HG03135 (cell line): ENCODE results near the gene CDHR3.
"Not testable (repeated sequence)": the region's sequence is repeated elsewhere in the genome, so short reads cannot be mapped to it uniquely, and the experiment has no call there.

Experiments used
- ATAC-seq: cut with Tn5 transposase; IDR thresholded peaks from one replicate; pipeline ENCODE4 v1.9.1; 2021; ENCODE audit warnings: mild to moderate bottlenecking, moderate library complexity; ENCODE audit not compliant: unreplicated experiment

Gene CDHR3

DNA sequence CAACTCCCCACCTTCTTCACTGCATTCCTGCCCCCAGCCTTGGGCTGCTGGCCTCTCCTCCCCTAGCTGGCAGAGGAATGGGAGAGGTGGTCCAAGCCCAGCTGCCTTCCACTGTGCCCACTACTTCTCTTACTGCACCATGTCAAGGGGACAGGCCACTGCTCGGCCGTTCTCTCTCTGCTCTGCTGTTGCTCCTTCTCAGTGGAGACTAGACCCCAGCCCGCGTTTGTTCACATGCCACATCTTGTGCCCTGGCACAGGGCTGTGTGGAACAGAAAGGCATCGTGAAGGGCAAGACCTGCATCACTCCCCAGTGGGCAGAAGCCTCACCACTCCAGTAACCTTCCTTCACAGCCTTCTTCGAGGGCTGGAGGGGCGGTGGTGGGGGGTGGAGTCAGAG, 711 bp upstream of the CDHR3 start:
- ATAC-seq, result no peak

DNA sequence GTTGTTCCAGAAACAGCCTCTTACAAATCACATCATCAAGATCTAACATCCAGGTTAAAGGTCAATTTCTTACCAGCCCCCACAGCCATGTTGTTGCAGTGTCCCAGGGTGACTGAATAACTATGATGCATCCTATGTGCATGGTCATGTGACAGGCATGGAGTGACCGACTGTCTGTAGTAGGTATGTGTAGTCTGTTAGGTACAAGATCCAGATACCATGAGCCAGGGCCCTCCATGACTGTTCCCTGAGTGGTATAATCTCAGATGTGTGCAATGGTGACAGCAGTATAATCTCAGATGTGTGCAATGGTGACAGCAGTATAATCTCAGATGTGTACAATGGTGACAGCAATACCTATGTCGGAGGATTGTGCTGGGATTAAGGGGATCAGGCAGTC, 8.8 kb downstream of the CDHR3 start:
- no peak for ATAC-seq

DNA sequence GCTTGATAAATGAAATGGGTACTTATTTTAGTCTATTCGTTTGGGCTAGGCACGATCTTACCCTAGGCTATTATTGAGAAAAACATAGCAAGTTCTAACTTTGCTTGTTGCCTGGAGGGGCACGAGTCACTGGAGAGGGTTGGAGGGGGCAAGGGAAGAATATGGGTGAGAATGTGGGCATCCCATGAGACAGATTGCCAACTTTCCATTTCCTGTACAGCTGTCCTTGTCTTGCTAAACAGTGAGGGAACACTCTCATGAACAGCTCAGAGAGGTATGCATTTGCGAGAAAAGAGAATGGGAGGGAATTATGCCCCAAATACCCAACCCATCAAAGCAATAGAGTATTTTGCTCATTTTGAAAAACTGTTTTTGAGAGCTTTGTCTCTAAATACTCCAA, 9.2 kb downstream of the CDHR3 start:
- ATAC-seq, result no peak

DNA sequence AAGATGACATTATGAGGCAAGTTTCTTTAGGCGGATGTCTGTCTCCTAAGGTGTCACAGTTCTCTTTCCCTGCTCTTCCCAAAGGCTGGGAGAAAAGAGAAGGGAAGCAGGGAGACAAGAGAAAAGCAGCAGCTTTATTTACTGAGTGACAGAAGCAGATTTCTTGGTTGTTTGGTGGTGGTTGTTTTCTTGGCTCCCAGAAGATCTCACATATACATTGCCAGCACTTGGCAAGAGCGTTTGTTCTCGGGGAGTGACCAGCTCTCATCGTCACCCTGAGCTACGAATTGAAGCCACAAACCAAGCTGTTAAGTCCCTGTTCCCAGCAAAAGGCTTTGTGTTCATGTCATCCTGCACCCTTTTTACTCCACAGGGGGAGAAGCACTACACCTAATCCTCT, 11.4 kb downstream of the CDHR3 start:
- ATAC-seq, result no peak

DNA sequence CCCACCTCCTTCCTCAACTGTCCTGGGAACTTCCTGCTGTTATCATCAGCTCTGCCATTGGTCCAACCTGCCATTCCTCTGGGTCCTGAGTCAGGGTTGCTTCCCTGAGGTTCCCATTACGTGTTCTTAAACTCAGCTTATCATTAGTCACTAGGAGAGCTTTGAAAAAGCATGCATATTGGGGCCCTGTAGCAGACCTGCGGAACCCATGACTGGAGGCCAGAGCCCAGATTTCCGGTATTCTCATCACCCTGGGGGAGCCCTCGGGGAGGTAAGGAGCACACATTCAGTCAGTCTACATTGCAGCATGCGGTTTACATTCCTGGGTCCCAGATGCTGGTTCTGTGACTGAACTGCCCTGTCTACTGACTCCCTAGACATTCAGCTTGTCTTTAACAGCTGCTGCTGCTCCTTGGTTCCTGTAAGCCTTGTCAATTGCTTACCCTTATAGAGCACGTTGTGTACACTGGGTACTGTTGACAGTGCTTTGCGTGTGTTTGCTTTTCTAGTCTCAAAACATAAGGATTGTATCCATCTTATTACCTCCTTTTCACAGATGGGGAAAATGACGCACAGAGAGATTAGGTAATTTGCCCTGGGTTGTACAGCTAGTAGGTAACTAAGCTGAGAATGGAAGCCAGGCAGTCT, 12.8 kb downstream of the CDHR3 start:
- no peak for ATAC-seq

DNA sequence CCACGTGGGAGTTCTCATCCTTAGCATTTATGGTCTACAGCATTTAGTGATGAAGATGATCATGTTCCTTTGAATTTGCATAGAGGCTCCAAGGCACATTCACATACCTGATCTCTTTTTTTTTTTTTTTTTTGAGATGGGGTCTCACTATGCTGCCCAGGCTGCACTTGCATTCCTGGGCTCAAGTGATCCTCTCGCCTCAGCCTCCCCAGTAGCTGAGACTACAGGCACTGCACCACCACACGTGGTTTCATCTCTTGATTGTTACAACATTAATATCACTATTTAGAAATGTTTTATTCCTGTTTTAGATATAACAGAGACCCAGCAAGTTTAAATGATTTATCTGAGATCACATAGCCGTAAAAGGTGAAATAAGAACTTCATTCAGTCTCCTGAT, 13.8 kb downstream of the CDHR3 start:
- no peak for ATAC-seq

DNA sequence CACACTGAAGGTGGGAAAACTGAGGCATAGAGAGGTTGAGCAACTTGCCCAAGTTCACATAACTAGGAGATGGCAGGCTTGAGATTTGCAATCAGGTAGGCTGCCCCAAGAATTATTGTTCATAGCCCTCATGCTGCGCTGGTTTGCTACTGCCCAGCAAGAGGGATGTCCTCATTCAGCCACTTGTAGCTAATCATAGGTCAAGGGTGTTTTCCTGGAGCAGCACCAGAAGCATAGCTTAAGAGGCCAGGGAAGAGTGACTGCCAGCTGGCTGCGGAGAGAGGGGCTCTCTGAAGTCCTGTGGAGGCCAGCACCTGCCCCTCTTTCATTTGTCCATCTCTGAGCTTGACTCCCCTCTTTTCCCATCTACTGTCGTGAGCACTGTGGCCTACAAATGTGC, 15.0 kb downstream of the CDHR3 start:
- no peak for ATAC-seq

DNA sequence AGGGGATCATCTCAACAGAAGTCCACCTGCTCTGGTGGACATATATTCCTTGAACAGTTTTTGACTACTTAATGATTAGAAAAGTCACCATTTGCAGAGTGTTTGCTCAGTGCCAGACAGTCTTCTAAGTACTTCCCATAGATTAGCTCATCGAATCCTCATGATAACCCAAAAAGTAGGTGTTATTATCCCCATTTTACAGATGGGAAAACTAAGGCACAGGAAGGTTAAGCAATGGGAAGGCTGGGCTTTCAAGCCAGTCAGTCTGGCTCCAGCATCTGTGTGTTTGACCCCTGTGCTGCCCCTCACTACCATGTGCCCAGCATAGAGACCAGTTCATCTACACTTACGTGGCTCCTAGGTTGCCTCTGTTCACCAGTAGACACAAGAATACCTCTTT, 15.9 kb downstream of the CDHR3 start:
- no peak for ATAC-seq

DNA sequence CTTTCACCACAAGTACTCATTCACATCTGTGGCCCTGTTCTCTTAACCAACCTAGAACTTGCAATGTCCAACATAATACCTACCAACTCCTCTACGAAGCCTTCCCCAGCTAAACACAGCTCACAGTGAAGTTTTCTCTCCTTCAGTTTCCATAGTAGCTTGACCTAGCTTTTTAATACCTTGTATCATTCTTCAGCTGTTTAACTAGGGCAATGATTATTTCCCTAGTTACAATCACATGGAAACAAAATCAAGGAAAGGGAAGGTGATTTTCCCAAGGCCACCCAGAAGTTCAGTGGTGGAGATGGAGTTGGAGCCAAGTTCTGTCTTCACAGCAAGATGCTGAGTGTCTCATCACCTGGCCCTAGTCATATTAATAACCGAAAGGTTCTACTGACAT, 16.3 kb downstream of the CDHR3 start:
- ATAC-seq, result no peak

DNA sequence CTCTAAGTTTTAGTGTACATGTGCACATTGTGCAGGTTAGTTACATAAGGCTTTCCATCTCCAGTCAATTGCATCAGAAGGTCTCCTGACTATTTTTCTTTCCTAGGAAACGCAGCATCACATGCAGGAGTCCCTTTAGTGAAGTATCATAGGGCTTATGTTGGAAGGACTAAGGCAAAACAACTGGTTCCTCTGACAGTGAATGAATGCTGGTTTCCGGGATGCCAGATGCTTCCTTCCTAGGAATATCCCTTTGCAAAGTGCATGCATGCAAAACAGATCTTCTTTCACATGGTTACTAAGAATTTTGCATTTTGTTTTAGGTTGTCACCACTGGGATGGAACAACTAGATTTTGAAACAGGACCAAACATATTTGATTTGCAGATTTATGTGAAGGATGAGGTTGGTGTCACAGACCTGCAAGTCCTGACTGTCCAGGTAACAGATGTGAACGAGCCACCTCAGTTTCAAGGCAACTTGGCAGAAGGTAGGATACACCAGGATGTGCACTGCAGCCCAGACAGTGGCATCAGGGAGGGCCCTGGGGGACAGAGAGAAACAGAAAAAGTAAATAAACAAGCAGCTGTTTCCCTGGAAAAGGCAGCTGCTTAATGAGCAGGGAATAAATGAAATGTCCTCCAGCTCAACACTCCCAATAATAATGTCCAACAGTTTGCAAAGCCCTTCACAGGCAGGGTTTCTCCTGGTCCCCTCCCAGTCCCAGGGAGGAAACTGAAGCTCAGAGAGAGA, 17.8 kb downstream of the CDHR3 start:
- ATAC-seq, result no peak

DNA sequence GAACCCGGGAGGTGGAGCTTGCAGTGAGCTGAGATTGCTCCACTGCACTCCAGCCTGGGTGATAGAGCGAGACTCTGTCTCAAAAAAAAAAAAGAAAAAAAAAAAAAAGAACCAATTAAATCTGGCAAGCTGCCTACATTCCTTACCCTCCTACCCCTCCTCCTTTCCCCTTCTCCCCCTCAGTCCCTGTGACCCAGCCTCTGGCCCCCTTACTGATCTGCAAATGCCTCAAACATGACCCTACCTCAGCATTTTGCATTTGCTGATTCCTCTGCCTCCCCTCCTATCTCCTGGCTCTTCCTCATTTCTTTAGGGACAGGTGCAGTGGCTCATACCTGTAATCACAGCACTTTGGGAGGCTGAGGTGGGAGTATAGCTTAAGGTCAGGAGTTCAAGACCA, 19.3 kb downstream of the CDHR3 start:
- ATAC-seq, result no peak

DNA sequence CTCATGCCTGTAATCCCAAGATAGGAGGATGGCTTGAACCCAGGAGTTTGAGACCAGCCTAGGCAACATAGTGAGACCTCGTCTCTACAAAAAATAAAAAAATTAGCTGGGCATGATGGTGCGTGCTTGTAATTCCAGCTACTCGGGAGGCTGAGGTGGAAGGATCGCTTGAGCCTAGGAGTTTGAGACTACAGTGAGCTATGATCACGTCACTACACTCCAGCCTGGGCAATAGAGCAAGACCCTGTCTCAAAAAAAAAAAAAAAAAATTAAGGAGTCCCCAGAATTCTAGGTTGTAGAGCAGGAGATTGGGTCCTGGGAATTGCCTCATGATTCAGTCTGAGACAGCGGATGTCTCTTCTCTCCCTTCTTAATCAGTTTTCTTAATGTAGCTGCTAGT, 21.7 kb downstream of the CDHR3 start:
- not testable (repeated sequence) for ATAC-seq

DNA sequence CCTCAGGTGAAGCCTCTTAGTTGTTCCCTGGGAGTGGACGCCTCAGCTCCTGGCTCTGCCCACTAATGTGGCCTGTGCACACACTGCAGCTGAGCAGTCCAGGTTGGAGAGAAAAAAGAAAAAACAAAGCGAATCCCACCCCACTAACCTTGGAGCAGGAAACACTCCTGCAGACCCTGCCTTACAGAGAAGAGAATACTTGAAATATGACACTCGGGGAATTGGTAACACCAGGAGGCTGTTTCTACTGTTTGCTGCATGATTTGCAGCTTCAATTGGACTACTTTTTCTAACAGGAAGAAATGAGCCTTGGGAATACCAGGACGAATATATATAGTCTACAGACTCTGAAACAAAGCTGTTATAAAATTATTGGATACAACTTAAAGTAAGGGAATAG, 22.2 kb downstream of the CDHR3 start:
- no peak for ATAC-seq

DNA sequence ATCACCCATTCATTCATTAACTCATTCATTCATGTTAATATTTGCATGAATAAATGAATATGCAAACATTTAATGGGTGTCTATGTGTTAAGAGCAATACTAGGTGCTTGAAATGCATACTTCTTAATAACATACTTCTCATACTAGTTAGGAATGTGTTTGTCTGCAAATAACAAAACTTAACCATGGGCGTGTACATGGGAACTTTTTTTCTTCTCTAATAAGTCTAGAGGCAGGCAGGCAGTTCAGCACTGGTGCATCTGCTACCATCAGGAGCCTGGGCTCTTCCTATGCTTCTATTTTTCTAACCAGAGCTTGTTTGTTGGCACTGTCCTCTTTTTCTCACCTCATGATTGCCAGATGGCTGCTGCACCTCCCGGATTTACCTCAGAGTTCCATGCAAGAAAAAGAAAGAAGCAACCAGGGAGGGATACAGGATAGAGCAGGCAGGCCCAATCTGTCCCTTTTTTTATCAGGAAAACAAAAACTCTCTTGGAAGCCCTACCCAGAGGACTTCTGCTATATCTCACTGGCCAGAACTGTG, 22.7 kb downstream of the CDHR3 start:
- no peak for ATAC-seq

DNA sequence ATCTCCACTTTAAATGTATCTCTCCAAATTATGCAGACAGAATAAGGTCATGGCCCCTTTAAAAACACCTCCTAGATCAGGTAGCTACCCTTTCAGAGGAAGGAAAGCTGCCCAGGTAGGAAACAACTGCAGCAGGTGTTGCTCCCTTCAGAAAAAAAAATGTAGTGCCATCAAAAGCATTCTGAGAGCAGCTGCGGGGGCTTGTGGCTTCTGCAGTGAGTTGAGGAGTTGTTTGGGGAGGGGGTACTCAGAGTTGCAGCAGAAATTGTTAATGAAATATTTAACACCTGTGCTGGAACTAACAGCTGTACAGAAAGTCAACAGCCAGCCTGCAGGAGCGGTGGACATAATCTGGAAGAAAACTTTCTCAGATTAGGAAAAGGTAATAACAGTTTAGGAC, 24.0 kb downstream of the CDHR3 start:
- ATAC-seq, result no peak

DNA sequence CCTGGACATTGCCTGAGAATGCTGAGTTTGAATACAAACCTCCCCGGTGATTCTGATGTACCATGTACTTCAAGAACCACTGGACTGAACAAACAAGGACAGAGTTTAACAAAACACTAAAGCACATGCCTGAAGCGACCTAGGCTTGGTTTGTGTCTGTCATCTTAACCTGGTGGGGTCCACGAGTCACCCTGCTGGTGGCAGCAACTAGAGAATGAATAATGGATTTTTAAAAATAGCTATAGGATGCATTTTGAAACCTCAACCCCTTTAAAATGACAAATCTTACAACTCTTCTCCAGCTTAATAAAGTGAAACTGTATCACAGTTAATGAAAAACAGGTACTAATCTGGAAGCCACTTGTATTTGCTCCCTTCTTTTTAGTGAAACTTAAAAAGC, 25.2 kb downstream of the CDHR3 start:
- ATAC-seq, result no peak

DNA sequence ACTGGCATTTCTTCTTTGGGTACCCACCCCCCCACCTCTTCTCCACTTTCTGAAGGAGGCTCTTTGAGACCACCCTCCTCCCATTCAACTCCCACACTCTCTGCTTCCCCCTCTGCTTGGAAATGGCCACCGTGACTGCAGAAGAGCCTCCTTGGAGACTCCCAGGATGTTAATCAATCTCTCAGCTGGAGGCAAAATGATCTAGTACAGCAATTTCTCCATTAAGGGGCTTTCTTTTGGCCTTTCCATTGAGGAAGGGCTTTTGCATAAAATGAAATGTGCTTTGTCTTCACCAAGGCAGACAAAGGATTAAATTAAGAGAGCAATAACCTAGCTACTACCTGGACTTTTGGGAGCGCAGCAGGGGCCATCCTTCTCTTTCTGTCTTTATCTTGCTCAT, 26.1 kb downstream of the CDHR3 start:
- no peak for ATAC-seq

DNA sequence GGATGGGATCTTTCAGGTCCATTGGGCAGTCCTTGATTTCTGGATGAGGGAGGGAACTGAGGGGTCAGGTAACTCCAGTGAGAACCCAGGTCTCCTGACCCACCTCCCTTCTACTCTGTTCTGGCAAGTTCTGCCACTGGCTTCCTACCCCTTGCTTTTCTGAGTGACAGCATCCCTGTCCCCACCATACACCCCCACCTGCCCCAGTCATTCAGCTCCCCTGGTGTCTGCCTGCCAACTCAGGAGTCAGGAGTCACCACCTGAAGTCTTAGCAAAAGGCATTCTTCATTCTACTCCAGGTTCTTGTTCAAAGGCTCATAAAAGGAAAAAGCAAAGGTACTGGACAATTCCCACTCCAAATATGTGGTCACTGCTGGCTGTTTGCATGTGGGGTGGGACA, 26.6 kb downstream of the CDHR3 start:
- ATAC-seq, result no peak

DNA sequence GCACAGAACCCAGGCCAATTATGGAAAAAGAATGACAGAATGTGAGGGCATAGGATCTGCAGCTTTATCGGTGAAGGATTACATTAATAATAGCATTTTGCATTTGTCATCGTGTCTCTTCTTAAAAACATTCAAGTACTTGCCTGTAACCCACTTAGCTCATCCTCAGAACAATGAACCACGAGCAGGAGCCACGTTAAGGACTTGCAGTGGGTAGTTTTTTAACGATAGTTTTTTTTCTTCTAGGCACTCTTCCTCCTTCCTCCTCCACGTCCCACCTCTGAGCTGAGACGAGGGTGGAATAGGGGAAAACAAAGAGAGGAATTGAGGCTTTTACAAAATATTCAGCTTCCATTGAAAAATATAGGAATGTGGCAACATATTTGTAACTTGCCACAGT, 27.1 kb downstream of the CDHR3 start:
- ATAC-seq, result no peak

DNA sequence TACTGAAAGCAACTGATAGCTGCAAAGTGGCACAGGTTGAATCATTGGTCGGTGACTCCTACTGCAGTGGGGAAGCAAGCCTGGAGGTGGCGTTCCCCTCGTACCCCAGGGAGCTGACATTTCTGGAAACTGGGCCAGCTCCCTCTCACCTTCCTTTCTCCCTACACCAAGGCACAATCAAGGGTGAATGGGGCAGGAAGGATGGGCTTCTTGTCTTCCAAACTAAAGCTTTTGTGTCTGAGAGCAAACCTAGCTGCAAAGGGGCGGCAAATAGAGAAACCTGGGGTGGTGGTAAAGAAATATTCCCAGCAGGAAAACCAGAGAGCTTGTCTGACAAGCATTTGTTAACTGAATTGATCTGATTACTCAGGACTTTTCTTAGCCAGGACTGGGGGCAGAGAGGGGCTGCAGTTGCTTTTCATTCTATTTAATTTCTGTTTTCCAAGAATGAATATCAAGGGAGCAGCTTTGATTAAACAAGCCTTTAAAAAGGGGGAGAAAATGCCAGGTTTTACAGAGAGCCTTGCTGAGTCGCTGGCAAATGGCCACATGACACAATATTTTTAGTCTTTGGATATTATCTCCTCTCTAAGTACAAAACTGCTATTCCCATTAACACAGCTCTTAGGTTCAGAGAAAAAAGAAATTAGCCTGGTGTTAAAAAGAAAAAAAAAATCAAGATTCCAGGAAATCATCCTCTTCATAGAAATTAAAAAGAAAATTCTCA, 27.8 kb downstream of the CDHR3 start:
- ATAC-seq, result no peak

DNA sequence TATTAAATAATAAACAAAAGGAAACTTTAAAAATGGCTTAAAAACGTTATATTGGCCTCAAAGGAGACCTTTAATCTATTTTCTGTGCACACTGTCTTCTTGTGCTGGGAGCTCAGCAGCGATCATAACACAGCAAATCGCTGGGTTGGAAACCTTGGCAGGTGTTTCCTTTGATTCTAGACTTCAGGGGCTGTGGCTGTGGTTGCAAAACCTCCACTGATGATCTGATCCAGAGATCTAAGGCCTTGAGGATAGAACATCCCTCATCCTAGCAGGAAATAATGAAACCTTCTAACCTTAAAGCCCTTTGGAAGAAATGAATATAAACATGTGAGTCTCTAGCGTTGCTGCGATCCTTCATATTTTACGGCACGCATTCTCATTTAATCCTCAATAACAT, 29.8 kb downstream of the CDHR3 start:
- no peak for ATAC-seq
